GM18498 (cell line): ENCODE data around the gene HECTD4.
"Not testable (repeated sequence)": the region's sequence is repeated elsewhere in the genome, so short reads cannot be mapped to it uniquely, and the experiment has no call there.

ENCODE experiments used
- ATAC-seq: cut with Tn5 transposase; IDR thresholded peaks from one replicate; pipeline ENCODE4 v1.9.1; 2021; ENCODE audit warnings: mild to moderate bottlenecking, moderate library complexity; ENCODE audit not compliant: unreplicated experiment

Gene HECTD4

GRCh38 chr12:112406519-112407488 lies 24.6 kb upstream of the HECTD4 start:
- no peak for ATAC-seq

- ATAC-seq = no peak
Observed at GRCh38 chr12:112401903-112402498, 19.8 kb upstream of the HECTD4 start.

DNA sequence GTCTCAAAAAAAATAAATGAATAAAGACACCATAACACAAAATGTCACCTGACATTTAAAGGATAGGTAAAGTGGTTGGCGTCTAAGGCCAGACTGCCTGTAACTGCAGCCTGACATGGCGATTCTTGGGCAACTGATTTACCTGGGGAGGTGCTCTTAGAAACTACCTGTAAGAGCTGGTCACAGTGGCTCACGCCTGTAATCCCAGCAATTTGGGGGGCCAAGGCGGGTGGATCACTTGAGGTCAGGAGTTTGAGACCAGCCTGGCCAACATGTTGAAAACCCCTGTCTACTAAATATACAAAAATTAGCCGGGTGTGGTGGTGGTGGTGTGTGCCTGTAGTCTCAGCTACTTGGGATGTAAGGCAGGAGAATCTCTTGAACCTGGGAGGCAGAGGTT lies 18.8 kb upstream of the HECTD4 start:
- no peak for ATAC-seq

GRCh38 chr12:112393328-112393727 lies 11.1 kb upstream of the HECTD4 start:
- ATAC-seq = no peak

DNA sequence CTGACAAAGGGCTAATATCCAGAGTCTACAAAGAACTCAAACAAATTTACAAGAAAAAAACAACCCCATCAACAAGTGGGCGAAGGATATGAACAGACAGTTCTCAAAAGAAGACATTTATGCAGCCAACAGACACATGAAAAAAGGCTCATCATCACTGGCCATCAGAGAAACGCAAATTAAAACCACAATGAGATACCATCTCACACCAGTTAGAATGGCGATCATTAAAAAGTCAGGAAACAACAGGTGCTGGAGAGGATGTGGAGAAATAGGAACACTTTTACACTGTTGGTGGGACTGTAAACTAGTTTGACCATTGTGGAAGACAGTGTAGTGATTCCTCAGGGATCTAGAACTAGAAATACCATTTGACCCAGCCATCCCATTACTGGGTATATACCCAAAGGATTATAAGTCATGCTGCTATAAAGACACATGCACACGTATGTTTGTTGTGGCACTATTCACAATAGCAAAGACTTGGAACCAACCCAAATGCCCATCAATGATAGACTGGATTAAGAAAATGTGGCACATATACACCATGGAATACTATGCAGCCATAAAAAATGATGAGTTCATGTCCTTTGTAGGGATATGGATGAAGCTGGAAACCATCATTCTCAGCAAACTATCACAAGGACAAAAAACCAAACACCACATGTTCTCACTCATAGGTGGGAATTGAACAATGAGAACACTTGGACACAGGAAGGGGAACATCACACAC lies 7.9 kb upstream of the HECTD4 start:
- ATAC-seq = not testable (repeated sequence)

GRCh38 chr12:112389228-112389627 lies 7.0 kb upstream of the HECTD4 start:
- ATAC-seq = no peak

- ATAC-seq = no peak
Observed at GRCh38 chr12:112386726-112387125, 4.5 kb upstream of the HECTD4 start.

DNA sequence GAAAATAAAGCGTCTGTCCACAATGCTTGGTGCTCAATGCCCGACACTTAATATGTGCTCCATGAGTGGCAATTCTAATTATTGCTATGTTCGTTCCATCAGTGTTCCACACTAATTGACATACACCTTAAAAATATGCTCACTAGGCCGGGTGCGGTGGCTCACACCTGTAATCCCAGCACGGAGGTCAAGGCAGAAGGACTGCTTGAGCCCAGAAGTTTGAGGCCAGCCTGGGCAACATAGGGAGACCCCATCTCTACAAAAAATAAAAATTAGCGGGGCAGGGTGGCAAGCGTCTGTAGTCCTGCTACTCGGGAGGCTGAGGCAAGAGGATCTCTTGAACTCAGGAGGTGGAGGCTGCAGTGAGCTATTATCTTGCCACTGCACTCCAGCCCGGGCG lies 635 bp upstream of the HECTD4 start:
- ATAC-seq = no peak

DNA sequence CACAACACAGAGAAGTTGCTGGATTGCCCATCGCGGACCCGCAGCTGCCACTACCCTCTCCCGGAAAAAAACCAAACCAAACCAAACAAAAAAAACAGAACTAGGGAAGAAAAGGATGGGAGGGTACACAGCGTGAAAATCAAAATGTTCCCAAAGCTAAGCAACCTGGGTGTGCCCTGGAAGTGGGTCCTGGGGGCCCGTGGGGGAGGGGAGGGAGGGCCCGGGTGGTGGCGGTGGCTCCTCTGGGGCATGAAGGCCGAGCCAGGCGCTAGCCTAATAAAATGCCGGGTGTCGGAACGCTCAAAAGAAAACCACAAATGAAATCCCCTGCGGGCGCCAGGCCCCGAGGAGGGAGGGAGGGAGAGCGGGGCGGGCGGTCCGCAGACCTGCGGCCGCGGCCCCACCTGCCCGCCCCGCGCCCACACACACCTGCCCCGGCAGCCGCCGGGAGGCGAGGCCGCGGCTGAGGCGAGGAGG lies 787 bp downstream of the HECTD4 start:
- ATAC-seq = peak; percentile 56

GRCh38 chr12:112380663-112381405 lies 1.4 kb downstream of the HECTD4 start:
- no peak for ATAC-seq

DNA sequence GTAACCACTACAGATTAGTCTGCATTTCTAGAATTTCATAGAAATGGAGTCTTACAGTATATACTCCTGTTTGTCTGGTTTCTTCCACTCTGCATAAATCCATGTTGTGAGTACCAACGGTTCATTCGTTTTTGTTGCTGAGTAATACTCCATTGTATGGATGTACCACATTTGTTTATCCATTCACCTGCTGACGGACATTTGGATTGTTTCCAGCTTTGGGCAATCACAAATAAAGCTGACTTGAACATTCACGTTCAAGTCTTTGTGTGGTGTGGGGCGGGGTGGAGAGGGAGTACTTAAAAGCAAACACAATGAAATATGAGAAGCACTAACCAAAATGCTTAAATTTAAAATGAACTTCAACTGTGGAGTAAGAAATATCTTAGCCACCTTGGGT lies 7.1 kb downstream of the HECTD4 start:
- ATAC-seq = no peak

GRCh38 chr12:112374166-112374740 lies 8.0 kb downstream of the HECTD4 start:
- ATAC-seq = no peak

- no peak for ATAC-seq
Observed at GRCh38 chr12:112370868-112371510, 11.2 kb downstream of the HECTD4 start.

DNA sequence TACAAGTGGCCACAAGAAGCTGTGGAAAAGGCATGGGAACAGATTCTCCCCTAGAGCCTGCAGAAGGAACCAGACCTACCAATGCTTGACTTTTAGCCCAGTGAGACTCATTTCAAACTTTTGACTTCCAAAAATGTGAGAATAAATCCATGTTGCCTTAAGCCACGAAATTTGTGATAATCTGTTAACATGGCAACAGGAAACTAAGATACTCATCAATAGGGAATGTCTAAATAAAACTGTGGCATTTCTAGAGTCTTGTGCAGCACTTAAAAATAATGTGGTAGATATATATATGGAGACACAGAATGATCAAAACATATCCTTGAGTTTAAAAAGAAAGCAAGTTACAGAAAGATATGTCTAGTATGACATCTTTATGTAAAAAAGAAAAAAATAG lies 12.0 kb downstream of the HECTD4 start:
- ATAC-seq = no peak

GRCh38 chr12:112368856-112369255 lies 13.4 kb downstream of the HECTD4 start:
- ATAC-seq = no peak

- ATAC-seq = no peak
Observed at GRCh38 chr12:112367965-112368364, 14.3 kb downstream of the HECTD4 start.

DNA sequence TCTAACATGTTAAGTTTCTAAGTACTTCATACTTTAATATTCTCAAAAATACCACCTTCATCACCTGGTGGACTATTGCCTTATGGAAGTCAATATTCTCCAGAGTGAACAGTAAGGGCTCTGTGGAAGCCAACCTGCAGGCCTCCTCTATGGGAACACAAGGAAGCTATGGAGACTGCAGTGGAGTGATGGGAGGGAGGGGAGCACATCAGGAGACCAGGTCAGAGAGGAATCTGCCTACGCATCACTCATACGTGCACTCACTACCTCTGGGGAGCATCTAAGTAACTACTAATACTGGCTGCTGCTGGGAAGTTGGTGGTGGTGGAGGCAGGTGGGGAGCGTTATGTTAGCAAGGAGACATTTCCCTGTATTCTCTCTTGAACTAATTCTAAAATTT lies 19.9 kb downstream of the HECTD4 start:
- no peak for ATAC-seq

DNA sequence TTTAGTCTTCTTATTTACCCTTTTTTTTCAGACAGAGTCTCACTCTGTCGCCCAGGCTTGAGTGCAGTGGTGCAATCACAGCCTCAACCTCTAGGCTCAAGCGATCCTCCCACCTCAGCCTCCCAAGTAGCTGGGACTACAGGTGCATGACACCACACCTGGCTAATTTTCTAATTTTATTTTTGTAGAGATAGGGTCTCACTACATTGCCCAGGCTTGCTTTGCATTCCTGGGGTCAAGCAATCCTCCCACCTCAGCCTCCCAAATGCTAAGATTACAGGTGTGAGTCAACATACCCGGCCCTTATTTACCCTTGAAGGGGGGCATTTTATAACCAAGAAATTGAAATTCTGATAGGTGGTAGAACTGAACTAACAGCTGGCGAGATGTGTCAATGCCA lies 21.0 kb downstream of the HECTD4 start:
- no peak for ATAC-seq

DNA sequence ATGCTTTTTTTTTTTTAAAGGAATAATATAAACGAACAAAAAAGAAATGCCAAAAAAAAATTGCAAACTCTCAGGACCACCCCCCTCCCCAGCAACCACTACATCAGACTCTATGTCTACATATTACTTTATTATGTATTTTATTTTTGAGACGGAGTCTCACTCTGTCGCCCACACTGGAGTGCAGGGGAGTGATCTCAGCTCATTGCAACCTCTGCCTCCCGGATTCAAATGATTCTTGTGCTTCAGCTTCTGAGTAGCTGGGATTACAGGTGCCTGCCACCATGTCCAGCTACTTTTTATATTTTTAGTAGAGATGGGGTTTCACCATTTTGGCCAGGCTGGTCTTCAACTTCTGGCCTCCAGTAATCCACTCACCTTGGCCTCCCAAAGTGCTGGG lies 22.9 kb downstream of the HECTD4 start:
- ATAC-seq = no peak

DNA sequence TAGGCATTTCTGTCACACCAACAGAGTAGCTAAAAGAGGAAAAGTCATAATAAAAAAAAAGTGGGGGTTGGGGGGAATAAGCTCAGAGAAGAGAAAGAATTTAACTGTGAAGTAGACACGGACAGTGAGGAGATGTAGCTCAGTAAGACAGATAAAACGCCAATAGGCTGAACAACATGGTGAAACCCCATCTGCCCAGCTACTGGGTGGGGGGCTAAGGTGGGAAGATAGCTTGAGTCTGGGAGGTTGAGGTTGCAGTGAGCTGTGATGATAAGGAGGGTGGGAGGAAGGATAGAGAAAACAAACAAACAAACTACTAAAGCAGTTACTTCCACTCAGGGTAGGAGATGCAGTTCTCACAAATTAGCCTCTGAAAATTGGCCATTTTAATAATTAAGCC lies 25.0 kb downstream of the HECTD4 start:
- no peak for ATAC-seq
